Measurements from ENCODE around the gene DNAH1.

DNA sequence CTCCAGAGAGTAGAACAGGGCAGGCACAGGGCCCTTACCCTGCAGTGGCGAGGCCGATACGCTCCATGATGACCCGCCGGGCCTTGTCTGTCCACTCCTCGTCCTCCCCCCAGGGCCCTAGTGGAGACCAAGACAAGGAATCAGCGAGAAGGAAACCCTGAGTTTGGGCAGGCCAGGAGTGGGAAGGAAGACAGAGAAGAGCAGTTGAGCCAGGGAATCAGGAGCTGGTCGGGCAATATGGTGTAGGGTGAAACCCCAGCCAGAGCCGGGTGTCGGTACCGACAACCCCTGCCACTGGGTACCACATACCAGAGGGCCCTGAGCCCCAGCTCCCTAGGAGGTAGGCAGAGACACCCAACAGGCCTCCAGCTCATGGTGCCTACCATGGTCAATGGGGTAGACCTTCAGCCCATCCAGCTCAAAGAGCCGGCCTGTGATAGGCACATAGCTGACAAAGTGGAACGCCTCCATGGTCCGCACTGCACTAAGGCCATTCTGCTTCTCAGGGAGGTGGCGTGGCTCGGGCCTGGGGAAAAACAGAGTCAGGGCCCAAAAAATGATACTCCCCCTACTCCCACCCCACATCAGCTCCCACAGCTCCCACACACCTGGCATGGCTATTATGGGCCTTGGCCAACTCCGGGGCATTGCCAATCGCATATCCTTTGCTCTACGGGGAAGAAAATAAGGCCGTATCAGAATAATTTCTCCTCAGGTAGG, 90.8 kb downstream of the DNAH1 start:
- TF ChIP-seq, protein P1, sequence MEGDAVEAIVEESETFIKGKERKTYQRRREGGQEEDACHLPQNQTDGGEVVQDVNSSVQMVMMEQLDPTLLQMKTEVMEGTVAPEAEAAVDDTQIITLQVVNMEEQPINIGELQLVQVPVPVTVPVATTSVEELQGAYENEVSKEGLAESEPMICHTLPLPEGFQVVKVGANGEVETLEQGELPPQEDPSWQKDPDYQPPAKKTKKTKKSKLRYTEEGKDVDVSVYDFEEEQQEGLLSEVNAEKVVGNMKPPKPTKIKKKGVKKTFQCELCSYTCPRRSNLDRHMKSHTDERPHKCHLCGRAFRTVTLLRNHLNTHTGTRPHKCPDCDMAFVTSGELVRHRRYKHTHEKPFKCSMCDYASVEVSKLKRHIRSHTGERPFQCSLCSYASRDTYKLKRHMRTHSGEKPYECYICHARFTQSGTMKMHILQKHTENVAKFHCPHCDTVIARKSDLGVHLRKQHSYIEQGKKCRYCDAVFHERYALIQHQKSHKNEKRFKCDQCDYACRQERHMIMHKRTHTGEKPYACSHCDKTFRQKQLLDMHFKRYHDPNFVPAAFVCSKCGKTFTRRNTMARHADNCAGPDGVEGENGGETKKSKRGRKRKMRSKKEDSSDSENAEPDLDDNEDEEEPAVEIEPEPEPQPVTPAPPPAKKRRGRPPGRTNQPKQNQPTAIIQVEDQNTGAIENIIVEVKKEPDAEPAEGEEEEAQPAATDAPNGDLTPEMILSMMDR (IDR thresholded peaks at IDR 0.05 in 4 of 5, conservative IDR thresholded peaks at IDR 0.05 in 1 of 5): no peak
- TF ChIP-seq POLR2A (IDR thresholded peaks at IDR 0.05): no peak
